GM19468 (cell line): Measurements from ENCODE around the gene RGS1.

Experiments
- ATAC-seq: cut with Tn5 transposase; IDR thresholded peaks from one replicate; pipeline ENCODE4 v1.9.1; 2021; ENCODE audit warnings: mild to moderate bottlenecking, moderate library complexity, moderate number of reproducible peaks; ENCODE audit not compliant: unreplicated experiment; ENCODE audit errors: extremely low read depth

RGS1 gene

GRCh38 chr1:192579010-192579738 lies 3.6 kb downstream of the RGS1 start:
- ATAC-seq = no peak

- no peak for ATAC-seq
These were observed 4.9 kb downstream of the RGS1 start for GRCh38 chr1:192580351-192580962.

- no peak for ATAC-seq
These were observed 5.8 kb downstream of the RGS1 start for GRCh38 chr1:192581131-192581927.

- no peak for ATAC-seq
These were observed 9.3 kb downstream of the RGS1 start for GRCh38 chr1:192584866-192585265.

GRCh38 chr1:192587386-192588266 lies 12.1 kb downstream of the RGS1 start:
- ATAC-seq = no peak

GRCh38 chr1:192588546-192588945 lies 13.0 kb downstream of the RGS1 start:
- no peak for ATAC-seq

- ATAC-seq = no peak
These were observed 14.2 kb downstream of the RGS1 start for GRCh38 chr1:192589813-192590212.

- ATAC-seq = no peak
These were observed 16.9 kb downstream of the RGS1 start for GRCh38 chr1:192592517-192592916.

GRCh38 chr1:192592981-192593708 lies 17.6 kb downstream of the RGS1 start:
- ATAC-seq = no peak

GRCh38 chr1:192595299-192595698 lies 19.7 kb downstream of the RGS1 start:
- ATAC-seq = no peak

- no peak for ATAC-seq
These were observed 23.0 kb downstream of the RGS1 start for GRCh38 chr1:192598589-192598988.

- ATAC-seq = no peak
These were observed 24.7 kb downstream of the RGS1 start for GRCh38 chr1:192600275-192600674.

- ATAC-seq = no peak
These were observed 25.6 kb downstream of the RGS1 start for GRCh38 chr1:192601143-192601542.

- no peak for ATAC-seq
These were observed 26.0 kb downstream of the RGS1 start for GRCh38 chr1:192601567-192601966.

GRCh38 chr1:192602757-192603156 lies 27.2 kb downstream of the RGS1 start:
- ATAC-seq = no peak

GRCh38 chr1:192603218-192603787 lies 27.7 kb downstream of the RGS1 start:
- ATAC-seq = no peak

GRCh38 chr1:192604979-192605620 lies 29.5 kb downstream of the RGS1 start:
- peak; percentile 19 for ATAC-seq

GRCh38 chr1:192608671-192609070 lies 33.1 kb downstream of the RGS1 start:
- no peak for ATAC-seq
